ENCODE measurements around the gene PPM1E. TPM values are rescaled to one million over a fixed set of nuclear protein-coding genes. Genes with fewer than 3 reads are reported as not detected.

PPM1E gene
- total RNA-seq, 1 donor from 2014 or later: 3.6 TPM

DNA sequence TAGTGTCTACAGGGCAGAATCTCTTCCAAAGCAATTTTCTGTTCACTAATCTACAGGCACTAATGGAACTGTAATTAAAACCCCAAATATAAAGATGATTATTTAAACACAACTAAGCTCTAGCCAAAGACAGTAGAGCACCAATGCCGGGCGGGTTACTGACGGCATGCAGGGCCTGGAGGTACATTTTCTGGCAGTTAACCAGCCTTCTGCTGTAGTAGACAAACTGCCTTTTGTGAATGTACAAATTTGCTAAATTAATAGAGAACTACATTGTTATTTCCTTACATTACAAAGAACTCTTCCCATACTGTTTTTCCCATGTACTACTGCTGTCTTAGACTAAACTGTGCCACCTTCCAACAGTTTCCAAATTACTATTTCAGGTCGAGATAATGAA is 243.2 kb downstream of the PPM1E start:
- Mint-ChIP-seq H3K27ac (no peak overlapping the region), H3K4me3 (no peak overlapping the region), H3K36me3 (peaks cover 9% of the 10 kb centered on the region), H3K4me1 (ENCODE audit: unreplicated experiment) (no peaks in the 10 kb centered on the region), H3K27me3 (no peaks in the 10 kb centered on the region), H3K9me3 (no peaks in the 10 kb centered on the region)
- DNase-seq (ENCODE audit: extremely low spot score, unreplicated experiment): no peak
- no peak for TF ChIP-seq CTCF (conservative IDR thresholded peaks at IDR 0.05)

DNA sequence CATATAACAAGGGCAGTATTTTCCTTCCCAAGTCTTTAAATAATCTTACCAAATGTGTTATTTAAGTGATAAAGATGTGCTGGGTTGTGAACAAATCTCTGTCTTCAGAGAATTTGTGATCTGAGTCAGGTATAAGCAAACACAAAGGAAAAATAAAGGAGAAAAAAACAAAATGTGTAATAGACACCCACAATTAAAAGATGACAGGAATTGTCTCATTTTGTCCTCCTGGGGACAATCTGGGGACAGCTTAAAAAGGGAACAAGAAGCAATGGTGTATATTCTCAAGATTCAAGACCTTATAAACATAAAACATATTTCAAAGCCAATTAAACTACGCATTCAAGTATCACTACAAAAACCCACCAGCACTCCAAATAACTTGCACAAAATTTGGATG is 243.8 kb downstream of the PPM1E start:
- no peaks in the 10 kb centered on the region for H3K9me3 Mint-ChIP-seq
- no peak overlapping the region for H3K4me3 Mint-ChIP-seq
- no peaks in the 10 kb centered on the region for H3K4me1 Mint-ChIP-seq (ENCODE audit: unreplicated experiment)
- no peak for DNase-seq (ENCODE audit: extremely low spot score, unreplicated experiment)
- TF ChIP-seq CTCF (conservative IDR thresholded peaks at IDR 0.05): no peak
- no peaks in the 10 kb centered on the region for H3K27me3 Mint-ChIP-seq
- peaks cover 9% of the 10 kb centered on the region for H3K36me3 Mint-ChIP-seq
- H3K27ac Mint-ChIP-seq: no peak overlapping the region

DNA sequence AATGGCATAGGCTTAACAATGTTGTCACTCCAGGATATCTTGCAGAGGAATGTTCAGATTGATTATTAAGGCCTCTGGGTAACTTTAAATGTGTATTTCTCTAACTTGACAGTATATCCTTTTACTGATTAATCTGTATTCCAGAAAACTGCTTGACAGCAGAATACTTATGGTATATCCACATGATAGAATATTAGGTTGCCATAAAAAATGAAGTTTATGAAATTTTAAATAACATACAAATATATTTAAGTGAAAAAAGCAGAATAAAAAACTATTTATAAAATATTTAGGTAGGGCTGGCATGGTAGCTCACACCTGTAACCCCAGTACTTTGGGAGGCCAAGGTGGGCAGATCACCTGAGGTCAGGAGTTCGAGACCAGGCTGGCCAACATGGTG is 244.4 kb downstream of the PPM1E start:
- H3K27me3 Mint-ChIP-seq: no peaks in the 10 kb centered on the region
- no peaks in the 10 kb centered on the region for H3K9me3 Mint-ChIP-seq
- no peak overlapping the region for H3K4me3 Mint-ChIP-seq
- peaks cover 9% of the 10 kb centered on the region for H3K36me3 Mint-ChIP-seq
- no peak for TF ChIP-seq CTCF (conservative IDR thresholded peaks at IDR 0.05)
- H3K27ac Mint-ChIP-seq: no peak overlapping the region
- DNase-seq (ENCODE audit: extremely low spot score, unreplicated experiment): no peak
- H3K4me1 Mint-ChIP-seq (ENCODE audit: unreplicated experiment): peaks cover 5% of the 10 kb centered on the region

- TF ChIP-seq CTCF (conservative IDR thresholded peaks at IDR 0.05): no peak
- Mint-ChIP-seq H3K36me3 (peaks cover 9% of the 10 kb centered on the region), H3K27ac (peak overlapping the region; percentile 87), H3K4me1 (ENCODE audit: unreplicated experiment) (peaks cover 5% of the 10 kb centered on the region), H3K27me3 (no peaks in the 10 kb centered on the region), H3K4me3 (no peak overlapping the region), H3K9me3 (no peaks in the 10 kb centered on the region)
- DNase-seq (ENCODE audit: extremely low spot score, unreplicated experiment): no peak
These were observed 245.6 kb downstream of the PPM1E start for GRCh38 chr17:59001158-59001814.

GRCh38 chr17:59002126-59002525 is 246.5 kb downstream of the PPM1E start:
- Mint-ChIP-seq H3K4me3 (no peak overlapping the region), H3K27ac (no peak overlapping the region), H3K36me3 (peaks cover 9% of the 10 kb centered on the region), H3K4me1 (ENCODE audit: unreplicated experiment) (peaks cover 5% of the 10 kb centered on the region), H3K9me3 (no peaks in the 10 kb centered on the region), H3K27me3 (no peaks in the 10 kb centered on the region)
- DNase-seq (ENCODE audit: extremely low spot score, unreplicated experiment): no peak
- no peak for TF ChIP-seq CTCF (conservative IDR thresholded peaks at IDR 0.05)

GRCh38 chr17:59002848-59003247 is 247.2 kb downstream of the PPM1E start:
- no peak for TF ChIP-seq CTCF (conservative IDR thresholded peaks at IDR 0.05)
- peaks cover 5% of the 10 kb centered on the region for H3K4me1 Mint-ChIP-seq (ENCODE audit: unreplicated experiment)
- DNase-seq (ENCODE audit: extremely low spot score, unreplicated experiment): no peak
- H3K36me3 Mint-ChIP-seq: peaks cover 9% of the 10 kb centered on the region
- H3K27ac Mint-ChIP-seq: no peak overlapping the region
- no peak overlapping the region for H3K4me3 Mint-ChIP-seq
- H3K9me3 Mint-ChIP-seq: no peaks in the 10 kb centered on the region
- no peaks in the 10 kb centered on the region for H3K27me3 Mint-ChIP-seq
